Ureter (tissue), 1 donor: Measurements from ENCODE around the gene ANKUB1. TPM values are rescaled to one million over a fixed set of nuclear protein-coding genes. Genes with fewer than 3 reads are reported as not detected.
"Not testable (repeated sequence)": the region's sequence is repeated elsewhere in the genome, so short reads cannot be mapped to it uniquely, and the experiment has no call there.

ENCODE experiments used
- DNase-seq: peaks from one replicate; pipeline ENCODE4 v3.0.0-alpha.2; 2020; ENCODE audit warnings: low spot score
- total RNA-seq: library from RNA; stranded (reverse); gene quantifications from one replicate; pipeline ENCODE4 v1.2.4, GENCODE V29; 2023
- donor health status: DM: yes; HTN: yes; CAD: no.

ANKUB1 gene, protein sequence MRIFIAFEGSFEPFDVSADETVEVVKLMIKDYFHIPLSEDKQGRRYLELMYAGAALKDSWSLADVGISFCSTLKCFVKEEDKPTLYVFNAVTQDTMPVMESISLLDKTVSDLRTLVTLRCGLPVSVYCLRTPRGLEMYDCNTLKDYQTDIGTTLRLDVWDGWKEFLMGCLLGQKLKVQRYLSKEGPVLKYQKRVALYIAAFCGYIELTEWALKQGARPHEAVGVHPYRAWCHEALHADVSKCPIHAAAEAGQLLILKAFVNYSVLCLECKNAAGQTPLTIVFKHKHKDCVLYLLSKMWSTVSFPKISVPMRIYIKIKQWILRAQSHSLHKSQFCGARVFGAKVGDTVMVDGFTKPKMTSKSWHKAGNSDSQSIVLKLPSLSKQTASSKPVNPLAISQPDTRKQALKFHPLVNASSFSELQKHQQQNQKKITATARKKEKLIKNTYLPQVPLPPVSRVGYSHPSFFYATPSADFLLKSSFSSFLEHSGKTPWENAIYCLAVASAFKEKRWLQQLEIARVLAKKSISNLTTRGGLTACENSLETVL
- not detected for total RNA-seq

DNA sequence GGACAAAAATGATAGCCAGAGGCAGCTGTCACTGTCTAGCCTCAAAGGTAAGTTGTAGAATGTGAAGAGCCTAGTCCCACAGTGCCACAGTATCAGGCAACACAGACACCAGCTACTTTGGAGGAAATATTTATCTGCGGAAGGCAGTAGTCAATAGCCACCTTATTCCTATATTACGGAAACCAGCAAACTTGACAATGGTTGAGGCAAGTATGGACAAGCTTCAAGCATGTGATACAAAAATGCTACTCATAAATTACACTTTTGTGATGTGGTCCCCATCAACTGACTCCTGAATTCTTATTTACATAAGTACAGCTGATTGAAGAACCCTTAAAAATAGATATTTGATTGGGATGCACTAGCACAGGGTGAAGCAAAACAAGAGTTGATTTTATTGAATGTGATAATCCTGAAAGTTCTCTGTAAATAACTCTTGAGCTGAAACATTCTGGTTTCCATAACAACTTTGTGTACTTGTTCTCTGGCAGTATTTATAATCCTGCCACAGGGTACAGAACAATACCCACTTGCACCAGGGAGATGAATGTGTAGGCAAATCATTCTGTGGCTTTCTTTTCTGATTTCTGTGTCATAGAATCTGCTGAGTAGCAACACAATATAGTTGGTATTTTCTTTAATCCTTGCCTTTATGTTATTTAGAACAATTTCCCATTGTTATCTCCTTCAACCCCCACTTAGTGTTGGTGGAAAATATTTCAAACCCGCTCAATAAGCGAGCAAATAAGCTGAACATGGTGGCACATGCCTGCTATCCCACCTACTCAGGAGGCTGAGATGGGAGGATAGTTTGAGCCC, at the start of gene ANKUB1:
ANKUB1 (minus strand) TSS at position 103 of the 819 bp plus-strand sequence. CDS start 188 bp downstream, outside the sequence.
- no peak for DNase-seq

DNA sequence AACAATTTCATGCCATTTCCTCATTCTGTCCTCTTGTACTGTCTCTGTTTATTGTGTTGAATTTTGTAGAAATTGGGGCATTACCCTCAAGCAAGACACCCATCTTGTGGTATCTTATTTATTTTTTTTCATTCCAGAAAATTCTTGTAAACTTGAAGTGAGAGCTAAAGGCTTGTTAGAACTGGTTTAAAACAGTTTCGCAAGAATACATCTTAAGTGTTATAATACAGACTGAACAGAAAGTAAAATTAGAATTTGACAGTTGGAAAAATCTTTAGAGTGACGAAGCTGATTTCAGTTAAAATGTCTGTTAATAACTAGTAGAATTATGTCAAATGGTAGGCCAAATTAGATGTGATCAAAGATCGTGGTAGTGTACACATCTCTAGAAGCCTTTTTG, 47.5 kb upstream of the ANKUB1 start:
- no peak for DNase-seq

DNA sequence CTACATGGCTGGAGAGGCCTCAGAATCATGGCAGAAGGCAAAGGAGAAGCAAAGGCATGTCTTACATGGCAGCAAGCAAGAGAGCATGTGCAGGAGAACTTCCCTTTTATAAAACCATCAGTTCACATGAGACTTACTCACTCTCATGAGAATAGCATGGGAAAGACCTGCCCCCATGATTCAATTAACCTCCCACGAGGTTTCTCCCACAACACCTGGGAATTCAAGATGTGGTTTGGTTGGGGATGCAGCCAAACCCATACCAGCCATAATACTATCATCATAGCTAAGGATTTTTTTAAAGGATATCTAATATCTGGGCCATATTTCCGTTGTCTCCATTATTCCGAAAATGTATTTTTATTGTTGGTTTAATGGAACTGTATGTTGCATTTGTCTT, 47.1 kb upstream of the ANKUB1 start:
- not testable (repeated sequence) for DNase-seq

DNA sequence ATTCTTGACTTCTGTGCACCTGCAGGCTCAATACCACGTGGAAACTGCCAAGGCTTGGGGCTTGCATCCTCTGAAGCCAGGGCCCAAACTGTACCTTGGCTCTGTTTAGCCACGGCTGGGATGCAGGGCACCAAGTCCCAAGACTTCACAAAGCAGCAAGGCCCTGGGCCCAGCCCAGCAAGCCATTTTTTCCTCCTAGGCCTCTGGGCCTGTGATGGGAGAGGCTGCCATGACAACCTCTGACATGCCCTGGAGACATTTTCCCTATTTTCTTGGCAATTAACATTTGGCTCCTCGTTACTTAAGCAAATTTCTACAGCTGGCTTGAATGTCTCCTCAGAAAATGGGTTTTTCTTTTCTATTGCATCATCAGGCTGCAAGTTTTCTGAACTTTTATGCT, 46.1 kb upstream of the ANKUB1 start:
- DNase-seq: not testable (repeated sequence)

DNA sequence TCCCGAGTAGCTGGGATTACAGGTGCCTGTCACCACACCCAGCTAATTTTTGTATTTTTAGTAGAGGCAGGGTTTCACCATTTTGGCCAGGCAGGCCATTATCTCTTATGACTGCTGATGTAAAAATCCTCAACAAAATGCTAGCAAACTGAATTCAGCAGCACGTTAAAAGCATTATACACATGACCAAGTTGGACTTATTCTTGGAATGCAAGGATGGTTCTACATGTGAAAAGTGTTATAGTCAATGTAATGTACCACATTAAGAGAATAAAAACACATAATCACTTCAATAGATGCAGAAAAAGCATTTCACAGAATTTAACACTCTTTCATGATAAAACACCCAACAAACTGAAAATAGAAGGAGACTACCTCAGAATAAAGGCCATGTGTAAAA, 40.9 kb upstream of the ANKUB1 start:
- no peak for DNase-seq

DNA sequence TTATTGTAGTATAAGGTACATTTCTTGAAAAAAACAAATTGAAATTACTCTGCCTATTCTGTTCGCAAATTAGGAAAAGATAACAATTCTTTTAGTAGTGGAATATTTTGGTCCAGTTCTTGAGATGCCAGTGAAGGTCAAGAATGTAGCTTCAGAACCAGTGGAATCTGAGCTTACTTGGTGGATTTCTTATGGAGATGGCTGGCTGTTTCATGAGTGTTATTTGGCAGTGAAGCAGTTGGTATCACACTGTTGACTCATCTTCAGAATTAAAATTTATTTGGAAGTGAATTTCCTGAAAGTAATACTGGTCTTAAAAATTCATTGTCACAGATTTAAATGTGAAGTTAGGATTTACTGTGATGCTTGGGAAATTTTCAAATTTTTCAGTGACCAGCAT, 39.7 kb upstream of the ANKUB1 start:
- DNase-seq: no peak

DNA sequence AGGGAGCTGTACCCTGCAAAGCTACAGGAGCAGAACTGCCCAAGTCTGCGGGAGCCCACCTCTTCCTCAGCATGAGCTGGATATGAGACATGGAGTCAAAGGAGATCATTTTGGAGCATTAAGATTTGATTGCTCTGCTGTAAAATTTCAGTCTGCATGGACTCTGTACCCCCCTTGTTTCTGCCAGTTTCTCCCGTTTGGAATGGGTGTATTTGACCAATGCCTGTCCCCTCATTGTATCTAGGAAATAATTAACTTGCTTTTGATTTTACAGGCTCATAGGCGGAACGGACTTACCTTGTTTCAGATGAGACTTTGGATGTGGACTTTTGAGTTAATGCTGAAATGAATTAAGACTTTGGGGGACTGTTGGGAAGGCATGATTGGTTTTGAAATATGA, 39.0 kb upstream of the ANKUB1 start:
- DNase-seq: no peak

DNA sequence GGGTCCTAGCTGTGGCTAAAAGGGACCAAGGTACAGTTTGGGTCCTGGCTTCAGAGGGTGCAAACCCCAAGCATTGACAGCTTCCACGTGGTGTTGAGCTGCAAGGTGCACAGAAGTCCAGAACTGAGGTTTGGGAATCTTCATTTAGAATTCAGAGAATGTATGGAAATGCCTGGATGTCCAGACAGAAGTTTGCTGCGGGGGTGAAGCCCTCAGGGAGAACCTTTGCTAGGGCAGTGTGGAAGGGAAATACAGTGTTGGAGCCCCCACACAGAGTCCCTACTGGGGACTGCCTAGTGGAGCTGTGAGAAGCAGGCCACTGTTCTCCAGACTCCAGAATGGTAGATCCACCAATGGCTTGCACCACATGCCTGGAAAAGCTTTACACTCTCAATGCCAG, 38.5 kb upstream of the ANKUB1 start:
- DNase-seq: no peak

DNA sequence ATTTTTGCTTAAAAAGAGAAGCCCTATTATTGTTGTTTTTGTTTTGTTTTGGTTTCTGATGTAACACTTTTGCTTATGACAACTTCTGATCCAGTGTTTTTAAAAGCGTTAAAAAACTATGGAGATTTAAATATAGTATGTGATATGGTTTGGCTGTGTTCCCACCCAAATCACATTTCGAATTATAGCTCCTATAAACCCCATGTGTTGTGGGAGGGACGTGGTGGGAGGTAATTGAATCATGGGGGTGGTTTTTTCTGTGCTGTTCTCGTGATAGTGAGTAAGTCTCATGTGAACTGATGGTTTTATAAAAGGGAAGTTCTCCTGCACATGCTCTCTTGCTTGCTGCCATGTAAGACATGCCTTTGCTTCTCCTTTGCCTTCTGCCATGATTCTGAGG, 37.3 kb upstream of the ANKUB1 start:
- not testable (repeated sequence) for DNase-seq

DNA sequence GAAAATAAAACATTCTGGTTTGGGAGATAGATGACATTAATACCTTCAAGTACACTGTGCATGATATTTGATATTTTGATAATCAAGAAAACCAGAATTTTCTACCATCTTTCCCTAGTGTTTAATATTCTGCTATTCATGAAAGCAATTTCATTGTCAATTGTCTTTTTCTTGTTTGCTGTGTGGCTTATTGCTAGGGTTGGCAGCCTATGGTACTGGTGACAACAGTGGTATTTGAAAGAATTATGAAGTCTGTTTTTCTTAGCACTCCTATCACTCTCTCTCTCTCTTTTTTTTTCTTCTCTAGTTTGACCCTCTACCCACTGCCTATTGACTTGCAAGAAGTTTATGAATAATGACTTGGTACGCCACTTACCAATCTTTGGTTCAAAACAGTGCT, 36.0 kb upstream of the ANKUB1 start:
- DNase-seq: no peak

DNA sequence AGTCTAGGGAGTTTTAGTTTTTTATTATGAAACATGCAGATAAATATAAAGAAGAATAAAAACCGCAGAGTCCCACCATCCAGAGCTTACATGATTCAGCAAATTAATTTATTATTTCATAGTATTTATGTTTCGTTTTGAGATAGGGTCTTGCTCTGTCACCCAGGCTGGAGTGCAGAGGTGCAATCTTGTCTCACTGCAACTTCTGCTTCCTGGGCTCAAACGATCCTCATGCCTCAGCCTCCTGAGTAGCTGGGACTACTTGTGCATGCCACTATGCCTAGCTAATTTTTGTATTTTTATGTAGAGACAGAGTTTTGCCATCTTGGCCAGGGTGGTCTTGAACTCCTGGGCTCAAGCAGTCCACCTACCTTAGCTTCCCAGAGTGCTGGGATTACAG, 34.3 kb upstream of the ANKUB1 start:
- no peak for DNase-seq

DNA sequence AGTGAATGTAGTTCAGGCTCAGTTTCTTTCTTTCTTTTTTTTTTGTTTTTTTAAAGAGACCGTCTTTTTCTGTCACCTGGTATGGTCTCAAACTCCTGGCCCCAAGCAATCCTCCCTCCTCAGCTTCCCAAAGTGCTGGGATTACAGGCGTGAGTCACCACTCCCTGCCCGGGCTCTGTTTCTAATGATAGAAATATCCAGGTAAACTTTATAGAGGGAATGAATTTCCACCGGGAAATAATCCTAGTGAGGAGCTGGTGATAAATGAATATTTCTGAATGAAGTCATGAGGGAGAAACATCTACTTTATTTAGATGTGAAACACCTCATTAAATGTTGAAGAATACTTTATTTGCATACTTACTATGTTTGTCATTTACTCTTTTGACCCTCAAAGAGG, 27.8 kb upstream of the ANKUB1 start:
- DNase-seq: no peak

DNA sequence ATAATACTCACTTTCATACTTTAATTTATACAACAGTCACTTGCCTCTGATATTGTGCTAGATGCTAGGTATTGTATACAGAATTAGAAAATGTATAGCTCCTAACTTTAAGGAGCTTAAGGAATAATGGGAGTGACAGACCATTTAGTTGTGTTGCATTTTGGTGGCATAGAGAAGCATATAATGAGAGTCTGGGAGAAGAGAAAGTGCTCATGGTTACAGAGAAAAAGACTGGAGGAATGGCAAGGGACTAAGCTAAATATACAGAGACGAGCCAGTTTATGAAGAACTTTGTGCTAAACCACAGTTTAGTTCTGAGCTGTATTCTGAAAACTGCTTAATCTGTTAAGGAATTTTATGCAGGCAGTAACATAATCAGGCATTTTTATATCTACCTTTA, 27.1 kb upstream of the ANKUB1 start:
- no peak for DNase-seq

DNA sequence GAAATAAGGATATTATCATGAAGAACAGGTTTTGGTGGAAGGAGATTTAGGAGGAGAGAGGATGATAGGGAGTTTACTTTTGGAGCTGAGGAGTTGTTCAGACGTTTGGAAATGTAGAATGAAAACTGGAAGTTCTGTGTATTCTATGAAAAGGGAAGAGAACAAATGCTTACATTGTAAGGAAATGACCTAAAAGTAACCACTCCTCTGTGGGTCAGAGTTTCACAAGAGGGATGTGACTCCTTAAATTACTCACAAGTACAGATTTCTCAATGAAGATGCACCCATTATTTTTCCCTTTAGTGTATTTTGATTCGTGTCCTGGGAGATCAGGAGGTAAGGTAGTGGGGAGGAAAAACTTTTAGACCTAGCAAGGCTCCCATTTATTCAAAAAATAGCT, 24.6 kb upstream of the ANKUB1 start:
- DNase-seq: no peak

DNA sequence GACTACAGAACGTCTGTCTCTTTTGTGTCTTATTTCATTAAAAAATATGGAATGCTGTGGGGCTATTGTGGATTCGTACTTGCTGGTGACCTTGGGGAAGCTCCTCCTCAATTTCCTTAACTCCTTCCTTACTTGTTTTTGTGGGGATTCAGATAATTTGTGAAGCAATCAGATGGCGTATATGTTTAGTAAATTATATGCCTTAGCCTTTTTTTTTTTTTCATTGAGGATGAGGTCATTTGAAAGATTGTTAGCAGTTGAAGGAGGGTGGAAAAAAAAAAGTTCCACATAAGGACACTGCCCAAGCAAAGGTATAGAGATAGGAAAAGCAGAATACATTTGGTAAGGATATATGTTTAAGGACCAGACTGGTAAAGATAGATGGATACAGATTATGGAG, 24.0 kb upstream of the ANKUB1 start:
- DNase-seq: no peak

DNA sequence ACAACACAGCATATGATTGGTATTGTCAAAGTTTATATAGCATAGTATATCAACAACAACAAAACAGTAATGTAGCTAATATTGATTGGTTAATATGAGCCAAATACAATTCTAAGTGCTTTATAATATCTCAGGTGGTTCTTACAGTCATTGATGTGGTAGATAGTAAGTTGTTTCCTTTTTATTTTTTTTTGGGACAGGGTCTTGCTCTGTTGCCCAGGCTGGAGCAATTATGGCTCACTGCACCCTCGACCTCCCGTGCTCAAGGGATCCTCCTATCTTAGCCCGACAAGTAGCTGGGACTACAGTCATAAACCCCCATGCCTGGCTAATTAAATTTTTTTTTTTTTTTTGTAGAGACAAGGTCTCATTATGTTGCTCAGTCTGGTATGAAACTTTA, 23.4 kb upstream of the ANKUB1 start:
- no peak for DNase-seq

DNA sequence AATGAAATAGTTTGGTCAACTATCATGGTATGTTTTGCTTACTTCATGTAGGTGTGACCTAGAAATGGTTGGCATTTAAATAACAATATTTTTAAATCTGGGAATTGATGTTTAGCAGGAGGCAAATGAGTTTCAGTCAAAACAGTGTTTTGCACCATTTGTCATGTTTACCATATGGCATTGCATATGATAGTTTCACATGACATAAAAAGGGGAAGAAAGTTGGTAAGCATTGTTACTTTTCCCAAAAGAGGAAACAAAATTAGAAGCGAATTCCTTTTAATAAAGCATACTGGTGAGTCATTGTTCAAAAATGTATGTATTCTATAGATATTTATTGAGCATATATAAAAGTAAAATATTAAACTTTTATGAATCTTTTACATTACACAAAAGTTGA, 23.0 kb upstream of the ANKUB1 start:
- no peak for DNase-seq

DNA sequence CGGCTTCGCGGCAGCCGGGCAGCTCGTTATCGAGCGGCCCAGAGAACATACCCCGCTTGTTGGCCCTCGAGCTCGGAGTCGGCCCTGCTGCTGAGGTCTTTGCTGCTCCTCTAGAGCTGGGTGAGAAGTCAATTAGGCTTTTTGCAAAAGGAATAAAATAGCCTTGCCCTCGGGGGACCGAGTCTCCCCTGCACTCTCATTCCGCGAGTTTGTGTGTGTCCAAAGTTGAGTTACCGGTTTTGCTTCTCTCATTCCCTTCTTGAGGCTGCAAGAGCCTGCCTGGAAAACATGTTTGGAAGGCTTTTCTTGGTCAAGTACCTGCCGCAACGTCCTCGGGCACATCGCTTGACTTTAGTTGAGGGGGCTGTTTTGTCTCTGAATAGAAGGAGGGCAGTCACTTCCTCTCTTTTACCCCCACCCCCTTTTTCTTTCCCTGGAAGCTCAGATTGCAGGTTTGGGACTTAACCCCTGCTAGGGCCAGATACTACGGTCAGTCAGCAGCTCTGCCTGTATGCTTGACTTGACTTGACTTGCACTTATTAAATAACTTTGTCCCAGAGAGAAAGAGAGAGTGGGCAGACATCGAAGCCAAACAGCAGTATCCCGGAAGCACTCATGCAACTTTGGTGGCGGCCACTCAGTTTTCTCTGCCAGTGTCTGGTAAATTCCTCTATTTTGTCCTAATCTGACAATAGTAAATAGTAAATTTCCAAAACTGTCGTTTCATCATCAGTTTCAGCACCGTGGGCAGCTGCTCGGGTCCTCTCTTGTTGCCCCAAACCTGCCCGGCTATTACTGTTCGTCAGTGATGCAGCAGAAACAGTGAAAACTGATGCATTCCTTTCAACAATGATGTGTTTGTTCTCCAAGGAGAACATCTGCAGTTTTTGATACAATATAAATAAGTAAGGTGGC, 21.3 kb upstream of the ANKUB1 start:
- no peak for DNase-seq

DNA sequence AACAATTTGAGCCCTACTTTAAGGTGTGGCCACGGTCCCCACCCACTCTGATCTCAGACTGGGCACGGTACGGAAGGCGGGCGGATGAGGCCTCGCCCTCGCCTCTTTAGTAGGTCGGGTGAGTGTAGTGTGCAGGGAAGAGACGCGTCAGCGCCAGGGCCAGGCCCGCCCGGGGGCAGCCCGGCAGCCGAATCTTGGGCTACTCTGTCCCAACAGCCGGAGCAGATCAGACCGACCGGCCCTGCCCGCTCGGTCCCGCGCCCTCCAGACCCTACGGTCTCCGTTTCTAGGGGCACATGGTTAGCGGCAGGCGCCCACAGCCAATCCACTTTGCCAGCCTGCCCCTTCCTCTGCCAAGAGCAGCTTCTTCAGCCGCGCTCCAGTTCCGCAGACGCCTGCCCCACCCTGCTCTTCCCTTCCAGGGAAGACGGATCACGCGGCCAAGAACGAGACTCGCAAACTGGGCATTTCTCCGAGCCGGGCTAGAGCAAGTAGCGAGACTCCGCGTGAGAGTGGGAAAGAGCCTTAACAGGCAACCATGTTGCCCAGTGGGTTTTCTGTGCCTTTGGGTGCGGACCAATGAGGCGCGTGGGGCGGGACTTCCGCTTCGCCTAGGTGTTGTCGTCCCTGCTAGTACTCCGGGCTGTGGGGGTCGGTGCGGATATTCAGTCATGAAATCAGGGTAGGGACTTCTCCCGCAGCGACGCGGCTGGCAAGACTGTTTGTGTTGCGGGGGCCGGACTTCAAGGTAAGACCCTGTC, 20.4 kb upstream of the ANKUB1 start, which contains the start of gene RNF13:
RNF13 (plus strand) TSS at position 610 of the 761 bp plus-strand sequence. CDS start 32,812 bp downstream, outside the sequence.
- peak; percentile 97 for DNase-seq

DNA sequence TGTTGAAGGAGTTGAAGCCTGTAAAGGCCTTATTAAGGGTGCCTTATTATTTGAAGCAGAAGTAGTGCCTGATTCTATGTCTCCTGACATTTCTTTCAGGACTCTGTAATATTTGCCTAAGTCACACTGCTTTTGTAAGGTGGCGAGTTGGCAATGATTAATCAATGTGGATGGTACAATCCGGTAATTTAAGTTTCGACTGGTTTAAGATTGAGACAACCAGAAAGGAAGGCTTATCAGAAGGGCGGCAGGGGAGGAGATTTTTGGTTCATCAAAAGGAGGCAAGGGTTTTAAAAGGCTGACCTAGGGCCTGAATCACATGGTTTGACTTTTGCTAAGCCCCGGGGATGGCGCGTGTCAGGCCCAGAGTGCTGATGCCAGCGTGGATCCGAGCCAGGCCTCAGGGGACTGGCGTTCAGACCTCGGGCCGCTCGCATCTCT, 19.8 kb upstream of the ANKUB1 start:
- DNase-seq: no peak

DNA sequence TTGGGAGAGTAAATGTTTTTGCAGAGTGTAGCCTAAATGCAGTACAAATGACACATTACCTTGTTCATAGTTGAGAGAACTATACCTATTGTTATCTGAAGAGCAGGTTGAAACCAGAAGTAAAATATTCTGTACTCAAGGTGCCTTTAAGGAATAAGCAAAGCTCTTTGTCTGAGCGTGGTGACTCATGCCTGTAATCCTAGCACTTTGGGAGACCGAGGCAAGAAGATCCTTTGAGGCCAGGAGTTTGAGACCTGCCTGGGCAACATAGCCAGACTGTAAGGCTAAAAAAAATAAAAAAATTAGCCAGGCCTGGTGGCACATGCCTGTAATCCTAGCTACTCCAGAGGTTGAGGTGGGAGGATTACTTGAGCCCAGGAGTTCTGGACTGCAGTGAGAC, 18.5 kb upstream of the ANKUB1 start:
- DNase-seq: no peak
